Thoracic aorta (tissue), 2 donors: Measurements from ENCODE around the gene INPPL1. TPM values are rescaled to one million over a fixed set of nuclear protein-coding genes. Genes with fewer than 3 reads are reported as not detected.
"Not testable (repeated sequence)": the region's sequence is repeated elsewhere in the genome, so short reads cannot be mapped to it uniquely, and the experiment has no call there.

Experiments used
- ATAC-seq: fragments of 150-250 bp; one replicate; pipeline ENCODE4 v1.8.0; 2017; ENCODE audit warnings: low read depth; ENCODE audit not compliant: insufficient number of reproducible peaks, low FRiP score
- DNase-seq: peaks from one replicate; pipeline ENCODE4 v3.0.0-alpha.2; 2020; ENCODE audit warnings: low spot score
- H3K27ac ChIP-seq, 2 donors: fragments of 200-600 bp; sonication (generic); 1 replicate in 1 of 2; 2 replicates in 1 of 2; pipeline ENCODE4 v1.5.1; 2016; ENCODE audit warnings: mild to moderate bottlenecking in 2 of 2, moderate library complexity in 2 of 2
- H3K27me3 ChIP-seq: fragments of 200-600 bp; sonication (generic); replicated peaks from 2 replicates; pipeline ENCODE4 v1.6.0; 2016; ENCODE audit warnings: mild to moderate bottlenecking; ENCODE audit not compliant: insufficient read depth
- H3K36me3 ChIP-seq: fragments of 200-600 bp; sonication (generic); one replicate; pipeline ENCODE4 v1.5.1; 2016
- H3K4me1 ChIP-seq, 2 donors: fragments of 200-600 bp; sonication (generic); 1 replicate in 1 of 2; 2 replicates in 1 of 2; pipeline versions ENCODE4 v1.5.1 to v1.6.0; 2016; ENCODE audit warnings: low read depth in 2 of 2, mild to moderate bottlenecking in 1 of 2; ENCODE audit not compliant: control insufficient read depth in 1 of 2
- H3K4me3 ChIP-seq: fragments of 200-600 bp; sonication (generic); 2 replicates; pipeline ENCODE4 v1.5.1; 2016; ENCODE audit warnings: mild to moderate bottlenecking
- H3K9me3 ChIP-seq: fragments of 200-600 bp; sonication (generic); 2 replicates; pipeline ENCODE4 v1.5.1; 2016
- CTCF ChIP-seq: fragments of 200-600 bp; sonication (generic); IDR thresholded peaks from one replicate; pipeline ENCODE4 v1.5.1; 2019; ENCODE audit warnings: antibody characterized with exemption
- total RNA-seq, 2 donors: library from RNA; depleted of rRNA; stranded (reverse); fragments of >200 nt; gene quantifications; one replicate each; pipeline versions ENCODE4 v1.1.0 to v1.2.3, GENCODE V29; 2016

INPPL1 gene
- total RNA-seq, 2 donors from 2014 or later: 108 to 113 TPM

- ATAC-seq (no peak), DNase-seq (no peak)
- Histone ChIP-seq H3K4me1 (no peaks in the 10 kb centered on the region), H3K27me3 (no peaks in the 10 kb centered on the region), H3K9me3 (no peaks in the 10 kb centered on the region), H3K27ac (no peak overlapping the region), H3K36me3 (no peaks in the 10 kb centered on the region), H3K4me3 (no peak overlapping the region)
- TF ChIP-seq CTCF: no peak
Measured at GRCh38 chr11:72260574-72260973, 36.0 kb downstream of the INPPL1 start.

GRCh38 chr11:72263361-72263760, 38.8 kb downstream of the INPPL1 start:
- H3K4me3 ChIP-seq: no peak overlapping the region
- H3K27me3 ChIP-seq: no peaks in the 10 kb centered on the region
- DNase-seq (no peak), ATAC-seq (no peak)
- H3K27ac ChIP-seq: no peak overlapping the region
- no peak for TF ChIP-seq CTCF
- no peaks in the 10 kb centered on the region for H3K36me3 ChIP-seq
- H3K9me3 ChIP-seq: no peaks in the 10 kb centered on the region
- no peaks in the 10 kb centered on the region for H3K4me1 ChIP-seq

GRCh38 chr11:72265951-72266350, 41.4 kb downstream of the INPPL1 start:
- no peaks in the 10 kb centered on the region for H3K4me1 ChIP-seq
- no peak for ATAC-seq
- no peak overlapping the region for H3K4me3 ChIP-seq
- H3K27ac ChIP-seq: no peak overlapping the region
- H3K36me3 ChIP-seq: no peaks in the 10 kb centered on the region
- H3K27me3 ChIP-seq: no peaks in the 10 kb centered on the region
- TF ChIP-seq CTCF: no peak
- no peaks in the 10 kb centered on the region for H3K9me3 ChIP-seq
- DNase-seq: no peak

GRCh38 chr11:72266960-72267359, 42.4 kb downstream of the INPPL1 start:
- not testable (repeated sequence) for H3K27ac ChIP-seq, H3K4me1 ChIP-seq, H3K4me3 ChIP-seq, H3K36me3 ChIP-seq, H3K9me3 ChIP-seq, ATAC-seq, DNase-seq, H3K27me3 ChIP-seq

- Histone ChIP-seq H3K27me3 (no peaks in the 10 kb centered on the region), H3K27ac (no peak overlapping the region), H3K9me3 (no peaks in the 10 kb centered on the region), H3K4me1 (no peaks in the 10 kb centered on the region), H3K4me3 (no peak overlapping the region), H3K36me3 (no peaks in the 10 kb centered on the region)
- ATAC-seq (no peak), DNase-seq (no peak)
- no peak for TF ChIP-seq CTCF
Measured at GRCh38 chr11:72267956-72268617, 43.5 kb downstream of the INPPL1 start.

- Histone ChIP-seq H3K4me3 (no peak overlapping the region), H3K4me1 (no peaks in the 10 kb centered on the region), H3K27ac (no peak overlapping the region), H3K27me3 (no peaks in the 10 kb centered on the region), H3K36me3 (no peaks in the 10 kb centered on the region), H3K9me3 (no peaks in the 10 kb centered on the region)
- no peak for ATAC-seq
- DNase-seq: no peak
- no peak for TF ChIP-seq CTCF
Measured at GRCh38 chr11:72271980-72272379, 47.4 kb downstream of the INPPL1 start.
